ENCODE data around the gene RAD51B.

The RAD51B gene

GRCh38 chr14:68604822-68605221 lies 785.2 kb downstream of the RAD51B start:
- no peak for DNase-seq (ENCODE audit: low read depth)
- H3K4me3 ChIP-seq (ENCODE audit: low read length): no peak overlapping the region
- no peak for TF ChIP-seq CTCF (conservative IDR thresholded peaks at IDR 0.05; ENCODE audit: low read depth, low read length)

GRCh38 chr14:68606176-68606575 lies 786.6 kb downstream of the RAD51B start:
- H3K4me3 ChIP-seq (ENCODE audit: low read length): no peak overlapping the region
- DNase-seq (ENCODE audit: low read depth): no peak
- TF ChIP-seq CTCF (conservative IDR thresholded peaks at IDR 0.05; ENCODE audit: low read depth, low read length): no peak

- H3K4me3 ChIP-seq (ENCODE audit: low read length): no peak overlapping the region
- no peak for DNase-seq (ENCODE audit: low read depth)
- TF ChIP-seq CTCF (conservative IDR thresholded peaks at IDR 0.05; ENCODE audit: low read depth, low read length): no peak
These were observed 787.1 kb downstream of the RAD51B start for GRCh38 chr14:68606644-68607043.

GRCh38 chr14:68607081-68607866 lies 787.7 kb downstream of the RAD51B start:
- H3K4me3 ChIP-seq (ENCODE audit: low read length): no peak overlapping the region
- no peak for TF ChIP-seq CTCF (conservative IDR thresholded peaks at IDR 0.05; ENCODE audit: low read depth, low read length)
- no peak for DNase-seq (ENCODE audit: low read depth)

GRCh38 chr14:68607867-68608573 lies 788.4 kb downstream of the RAD51B start:
- TF ChIP-seq CTCF (conservative IDR thresholded peaks at IDR 0.05; ENCODE audit: low read depth, low read length): no peak

GRCh38 chr14:68608574-68608962 lies 789.0 kb downstream of the RAD51B start:
- no peak for DNase-seq (ENCODE audit: low read depth)
- H3K4me3 ChIP-seq (ENCODE audit: low read length): no peak overlapping the region
- TF ChIP-seq CTCF (conservative IDR thresholded peaks at IDR 0.05; ENCODE audit: low read depth, low read length): no peak

More at GRCh38 chr14:68607867-68608573, 788.4 kb downstream of the RAD51B start:
- no peak for DNase-seq (ENCODE audit: low read depth)
- no peak overlapping the region for H3K4me3 ChIP-seq (ENCODE audit: low read length)

- TF ChIP-seq CTCF (conservative IDR thresholded peaks at IDR 0.05; ENCODE audit: low read depth, low read length): no peak
- no peak overlapping the region for H3K4me3 ChIP-seq (ENCODE audit: low read length)
- no peak for DNase-seq (ENCODE audit: low read depth)
These were observed 789.4 kb downstream of the RAD51B start for GRCh38 chr14:68609012-68609411.
